GM21381 (cell line): Measurements from ENCODE around the gene MFAP4.

Source experiments
- ATAC-seq: cut with Tn5 transposase; IDR thresholded peaks from one replicate; pipeline ENCODE4 v1.9.1; 2021; ENCODE audit warnings: mild to moderate bottlenecking, moderate library complexity; ENCODE audit not compliant: unreplicated experiment

MFAP4 gene

DNA sequence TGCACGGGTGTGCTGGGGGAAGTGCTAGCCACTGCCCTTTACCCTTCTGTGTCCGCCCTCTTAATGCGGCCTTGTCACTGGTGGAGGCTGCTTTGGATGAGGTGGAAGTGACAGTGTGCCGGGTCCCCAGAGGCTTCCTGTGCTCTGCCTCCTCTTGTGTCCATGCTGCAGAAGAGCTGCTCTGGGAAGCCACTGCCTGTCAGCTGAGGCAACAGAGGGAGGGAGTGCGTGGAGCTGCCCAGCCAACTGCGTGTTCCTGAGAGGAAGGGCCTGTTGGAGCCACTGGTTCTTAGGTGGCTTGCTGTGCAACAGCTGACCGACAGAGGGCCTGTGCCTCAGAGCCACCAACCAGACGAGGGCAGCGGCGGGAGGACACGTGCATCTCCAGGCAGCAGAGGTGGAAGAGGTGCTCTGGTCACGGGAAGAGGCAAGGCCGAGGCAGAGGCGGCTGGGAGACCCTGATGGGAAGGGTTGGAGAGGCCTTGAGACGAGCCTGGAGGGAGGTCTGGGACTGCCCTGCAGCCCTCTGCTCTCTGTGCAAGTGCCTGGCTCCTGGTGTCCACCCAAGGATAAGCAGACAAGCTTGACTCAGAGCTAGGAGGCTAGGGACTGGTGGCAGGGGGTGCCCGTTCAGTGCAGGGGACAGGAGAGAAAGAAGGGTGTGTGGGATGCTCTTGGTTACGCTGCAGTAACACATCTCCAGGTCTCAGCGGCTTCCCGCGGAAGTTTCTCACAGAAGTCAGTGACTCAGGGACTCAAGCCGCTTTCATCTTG lies 49.9 kb downstream of the MFAP4 start:
- ATAC-seq: no peak

DNA sequence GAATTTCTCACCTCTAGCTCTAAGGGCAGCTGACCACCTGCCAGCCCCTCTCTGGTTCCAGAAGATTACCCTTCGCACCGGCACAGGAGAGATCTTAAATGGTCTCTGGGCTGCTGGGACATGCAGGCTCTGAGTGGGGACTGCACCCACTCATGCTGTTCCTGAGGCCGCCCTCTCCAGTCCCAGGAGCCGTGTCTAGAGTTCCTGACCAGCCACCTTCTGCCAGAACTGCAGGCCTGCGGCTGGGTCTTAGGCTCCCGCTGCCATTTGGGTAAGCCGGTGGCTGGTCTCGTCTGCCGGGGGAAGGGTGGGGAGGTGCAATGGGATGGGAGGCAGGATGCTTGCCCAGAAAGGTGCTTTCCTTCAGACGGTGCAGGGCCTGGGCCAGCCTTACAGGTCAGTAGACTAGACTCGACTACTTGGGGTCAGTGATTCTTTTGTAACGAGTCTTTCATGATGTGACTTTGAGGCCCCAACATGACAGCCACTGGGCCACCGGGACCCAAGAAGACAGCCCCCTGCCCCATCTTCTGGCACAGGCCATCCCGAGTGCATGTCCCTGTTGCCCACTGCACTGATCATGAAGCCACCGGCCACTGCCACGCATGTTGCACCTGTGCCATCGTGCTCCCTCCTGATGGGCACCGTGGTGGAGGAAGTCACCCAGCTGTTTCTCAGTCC lies 50.9 kb downstream of the MFAP4 start:
- no peak for ATAC-seq

DNA sequence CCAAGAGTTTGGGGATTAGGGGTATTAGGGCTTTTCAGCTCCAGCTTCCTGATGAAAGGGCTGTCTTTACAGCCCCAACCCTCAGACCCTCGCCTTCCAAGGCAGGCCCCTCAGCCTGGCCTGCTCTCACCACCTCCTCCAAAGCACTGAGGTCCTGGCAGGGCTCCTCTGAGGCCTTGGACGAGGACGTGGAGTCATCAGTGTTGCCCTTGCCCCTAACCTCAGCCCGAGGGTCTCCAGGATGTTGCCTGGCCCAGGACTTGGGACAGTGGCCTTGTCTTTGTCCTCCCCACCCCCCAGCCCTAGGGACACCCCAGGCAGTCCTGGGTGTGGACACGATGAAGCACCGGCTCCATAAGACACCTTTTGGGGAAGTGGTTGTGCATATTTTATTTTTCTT lies 52.7 kb downstream of the MFAP4 start:
- ATAC-seq: no peak

DNA sequence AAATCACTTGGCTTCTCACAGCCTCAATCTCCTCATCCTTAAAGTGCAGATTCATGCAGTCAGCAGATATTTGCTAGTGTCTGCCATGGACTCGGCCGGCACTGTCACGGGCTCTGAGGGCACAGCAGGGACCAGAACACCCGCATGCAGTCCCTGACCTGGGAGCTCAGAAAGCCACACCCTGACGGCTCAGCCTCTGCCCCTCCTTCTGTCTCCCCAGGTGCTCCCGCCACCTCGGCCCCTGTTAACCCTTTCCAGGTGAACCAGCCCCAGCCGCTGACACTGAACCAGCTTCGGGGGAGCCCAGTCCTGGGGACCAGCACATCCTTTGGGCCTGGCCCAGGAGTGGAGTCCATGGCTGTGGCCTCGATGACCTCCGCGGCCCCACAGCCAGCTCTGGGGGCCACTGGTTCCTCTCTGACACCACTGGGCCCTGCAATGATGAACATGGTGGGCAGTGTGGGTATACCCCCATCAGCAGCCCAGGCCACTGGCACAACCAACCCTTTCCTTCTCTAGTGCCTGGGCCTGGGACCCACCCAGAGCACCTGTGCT lies 53.2 kb downstream of the MFAP4 start:
- no peak for ATAC-seq
